Measurements from ENCODE around the gene UBE2E3.

UBE2E3 gene

GRCh38 chr2:180943275-180943674 is 37.1 kb upstream of the UBE2E3 start:
- Histone ChIP-seq H3K36me3 (no peaks in the 10 kb centered on the region), H3K27ac (no peak overlapping the region), H3K4me1 (no peaks in the 10 kb centered on the region), H3K9me3 (no peaks in the 10 kb centered on the region), H3K27me3 (no peaks in the 10 kb centered on the region), H3K4me3 (no peak overlapping the region)
- TF ChIP-seq CTCF (IDR thresholded peaks at IDR 0.05) = no peak
- DNase-seq = no peak
- intact Hi-C loops (cut with DNase I; ENCODE audit: low total_unique reads) = no loop called here

GRCh38 chr2:180944372-180944771 is 36.0 kb upstream of the UBE2E3 start:
- Histone ChIP-seq H3K4me3 (no peak overlapping the region), H3K27me3 (no peaks in the 10 kb centered on the region), H3K4me1 (no peaks in the 10 kb centered on the region), H3K36me3 (no peaks in the 10 kb centered on the region), H3K27ac (no peak overlapping the region), H3K9me3 (no peaks in the 10 kb centered on the region)
- intact Hi-C loops (cut with DNase I; ENCODE audit: low total_unique reads) = no loop called here
- no peak for TF ChIP-seq CTCF (IDR thresholded peaks at IDR 0.05)
- DNase-seq = no peak

GRCh38 chr2:180947208-180947689 is 33.2 kb upstream of the UBE2E3 start:
- H3K9me3 ChIP-seq = no peaks in the 10 kb centered on the region
- no peaks in the 10 kb centered on the region for H3K4me1 ChIP-seq
- H3K36me3 ChIP-seq = no peaks in the 10 kb centered on the region
- no peak overlapping the region for H3K27ac ChIP-seq
- intact Hi-C loops (cut with DNase I; ENCODE audit: low total_unique reads) = no loop called here
- H3K4me3 ChIP-seq = no peak overlapping the region
- TF ChIP-seq CTCF (IDR thresholded peaks at IDR 0.05) = no peak
- DNase-seq = no peak
- H3K27me3 ChIP-seq = no peaks in the 10 kb centered on the region

GRCh38 chr2:180949896-180950295 is 30.5 kb upstream of the UBE2E3 start:
- H3K4me3 ChIP-seq = no peak overlapping the region
- no peaks in the 10 kb centered on the region for H3K27me3 ChIP-seq
- intact Hi-C loops (cut with DNase I; ENCODE audit: low total_unique reads) = no loop called here
- H3K36me3 ChIP-seq = no peaks in the 10 kb centered on the region
- no peaks in the 10 kb centered on the region for H3K4me1 ChIP-seq
- H3K9me3 ChIP-seq = no peaks in the 10 kb centered on the region
- TF ChIP-seq CTCF (IDR thresholded peaks at IDR 0.05) = no peak
- DNase-seq = no peak
- H3K27ac ChIP-seq = no peak overlapping the region

- no peaks in the 10 kb centered on the region for H3K4me1 ChIP-seq
- no peak overlapping the region for H3K27ac ChIP-seq
- no peaks in the 10 kb centered on the region for H3K36me3 ChIP-seq
- H3K9me3 ChIP-seq = no peaks in the 10 kb centered on the region
- intact Hi-C loops (cut with DNase I; ENCODE audit: low total_unique reads) = no loop called here
- H3K4me3 ChIP-seq = no peak overlapping the region
- no peak for TF ChIP-seq CTCF (IDR thresholded peaks at IDR 0.05)
- H3K27me3 ChIP-seq = no peaks in the 10 kb centered on the region
- no peak for DNase-seq
Measured at GRCh38 chr2:180952082-180952481, 28.3 kb upstream of the UBE2E3 start.

GRCh38 chr2:180952731-180953336 is 27.6 kb upstream of the UBE2E3 start:
- Histone ChIP-seq H3K9me3 (no peaks in the 10 kb centered on the region), H3K36me3 (no peaks in the 10 kb centered on the region), H3K27me3 (no peaks in the 10 kb centered on the region), H3K4me1 (no peaks in the 10 kb centered on the region), H3K27ac (no peak overlapping the region), H3K4me3 (no peak overlapping the region)
- intact Hi-C loops (cut with DNase I; ENCODE audit: low total_unique reads) = no loop called here
- DNase-seq = no peak
- no peak for TF ChIP-seq CTCF (IDR thresholded peaks at IDR 0.05)

Data from tibial artery (tissue), 4 donors.